Tibial nerve (tissue), 4 donors: ENCODE results near the gene CMSS1. TPM values are rescaled to one million over a fixed set of nuclear protein-coding genes. Genes with fewer than 3 reads are reported as not detected.

Source experiments
- DNase-seq, 2 donors: peaks; one replicate each; pipeline ENCODE4 v3.0.0-alpha.2; 2019; ENCODE audit warnings: low spot score in 2 of 2
- H3K27ac ChIP-seq, 4 donors: fragments of 200-600 bp; sonication (generic) in 3 of 4; one replicate each; pipeline ENCODE4 v1.5.1; 2017 to 2019; ENCODE audit warnings: mild to moderate bottlenecking in 1 of 4
- H3K27me3 ChIP-seq, 2 donors: fragments of 200-600 bp; sonication (generic) in 1 of 2; one replicate each; pipeline versions ENCODE4 v1.5.1 to v1.6.0; 2017 to 2019
- H3K36me3 ChIP-seq, 3 donors: fragments of 200-600 bp; sonication (generic); one replicate each; pipeline ENCODE4 v1.5.1; 2018 to 2019
- H3K4me1 ChIP-seq, 4 donors: fragments of 200-600 bp; sonication (generic) in 3 of 4; one replicate each; pipeline ENCODE4 v1.5.1; 2017 to 2019
- H3K4me3 ChIP-seq, 4 donors: fragments of 200-600 bp; sonication (generic) in 3 of 4; one replicate each; pipeline ENCODE4 v1.5.1; 2017 to 2019; ENCODE audit warnings: mild to moderate bottlenecking in 1 of 4, moderate library complexity in 1 of 4
- H3K9me3 ChIP-seq, 4 donors: fragments of 200-600 bp; sonication (generic) in 3 of 4; one replicate each; pipeline ENCODE4 v1.5.1; 2017 to 2019
- EP300 ChIP-seq, 2 donors: sonication (generic); formaldehyde crosslinking; IDR thresholded peaks; one replicate each; pipeline ENCODE4 v1.6.1; 2017; ENCODE audit warnings: antibody characterized with exemption in 2 of 2, mild to moderate bottlenecking in 1 of 2
- POLR2A ChIP-seq, 2 donors: fragments of 450-650 bp; IDR thresholded peaks; one replicate each; pipeline ENCODE4 v1.6.1; 2017; ENCODE audit warnings: antibody characterized with exemption in 2 of 2, mild to moderate bottlenecking in 2 of 2, moderate library complexity in 2 of 2
- WGBS, 2 donors: methylation state at CpG; one replicate each; pipeline ENCODE4 v1.1.5; 2018; 5-methylcytosine and 5-hydroxymethylcytosine counted together
- total RNA-seq, 4 donors: library from RNA; depleted of rRNA; stranded (reverse); fragments of >200 nt; gene quantifications; one replicate each; pipeline ENCODE4 v1.1.0, GENCODE V29; 2016
- TF ChIP-seq, protein P1 (sequence below), 5 experiments: fragments of 200-600 bp in 3 of 5; fragments of 450-650 bp in 2 of 5; sonication (generic) in 3 of 5; IDR thresholded peaks; one replicate each; pipeline ENCODE4 v1.5.1; 2016 to 2019; ENCODE audit warnings: antibody characterized with exemption in 5 of 5, mild to moderate bottlenecking in 3 of 5, moderate library complexity in 2 of 5

The CMSS1 gene
- total RNA-seq, 4 donors from 2014 or later = 5.5 to 29.1 (median 15.7) TPM

DNA sequence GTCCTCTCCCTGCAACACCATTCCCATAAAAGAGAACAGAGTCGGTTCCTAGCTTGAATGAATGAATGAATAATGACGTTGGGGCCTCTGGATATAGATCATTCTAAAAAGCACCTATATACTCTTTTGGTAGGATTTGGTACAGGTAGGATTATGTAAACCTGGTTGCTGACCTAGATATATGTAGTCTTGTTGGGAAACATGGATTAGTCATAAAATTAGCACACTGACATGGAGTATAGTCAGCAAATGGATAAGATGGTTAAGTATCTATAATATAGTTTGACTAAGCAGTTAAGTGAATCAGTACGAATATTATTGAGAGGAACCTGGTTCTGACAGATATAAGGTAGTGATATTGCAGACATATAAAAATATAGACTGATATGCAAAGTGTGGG, 154.1 kb downstream of the CMSS1 start:
- Histone ChIP-seq H3K4me3 (no peak overlapping the region), H3K27ac (no peak overlapping the region), H3K9me3 (no peaks in the 10 kb centered on the region), H3K4me1 (peaks cover 0 to 4% (median 0%) of the 10 kb centered on the region in 4 donors), H3K36me3 (no peaks in the 10 kb centered on the region), H3K27me3 (no peaks in the 10 kb centered on the region)
- no peak for DNase-seq
- WGBS, 2 donors = 94 to 95% methylated on average over 3 of the region's 3 CpGs
- no peak for TF ChIP-seq POLR2A (IDR thresholded peaks at IDR 0.05)
- TF ChIP-seq EP300 (IDR thresholded peaks at IDR 0.05) = no peak
- TF ChIP-seq, protein P1, sequence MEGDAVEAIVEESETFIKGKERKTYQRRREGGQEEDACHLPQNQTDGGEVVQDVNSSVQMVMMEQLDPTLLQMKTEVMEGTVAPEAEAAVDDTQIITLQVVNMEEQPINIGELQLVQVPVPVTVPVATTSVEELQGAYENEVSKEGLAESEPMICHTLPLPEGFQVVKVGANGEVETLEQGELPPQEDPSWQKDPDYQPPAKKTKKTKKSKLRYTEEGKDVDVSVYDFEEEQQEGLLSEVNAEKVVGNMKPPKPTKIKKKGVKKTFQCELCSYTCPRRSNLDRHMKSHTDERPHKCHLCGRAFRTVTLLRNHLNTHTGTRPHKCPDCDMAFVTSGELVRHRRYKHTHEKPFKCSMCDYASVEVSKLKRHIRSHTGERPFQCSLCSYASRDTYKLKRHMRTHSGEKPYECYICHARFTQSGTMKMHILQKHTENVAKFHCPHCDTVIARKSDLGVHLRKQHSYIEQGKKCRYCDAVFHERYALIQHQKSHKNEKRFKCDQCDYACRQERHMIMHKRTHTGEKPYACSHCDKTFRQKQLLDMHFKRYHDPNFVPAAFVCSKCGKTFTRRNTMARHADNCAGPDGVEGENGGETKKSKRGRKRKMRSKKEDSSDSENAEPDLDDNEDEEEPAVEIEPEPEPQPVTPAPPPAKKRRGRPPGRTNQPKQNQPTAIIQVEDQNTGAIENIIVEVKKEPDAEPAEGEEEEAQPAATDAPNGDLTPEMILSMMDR (IDR thresholded peaks at IDR 0.05) = no peak

DNA sequence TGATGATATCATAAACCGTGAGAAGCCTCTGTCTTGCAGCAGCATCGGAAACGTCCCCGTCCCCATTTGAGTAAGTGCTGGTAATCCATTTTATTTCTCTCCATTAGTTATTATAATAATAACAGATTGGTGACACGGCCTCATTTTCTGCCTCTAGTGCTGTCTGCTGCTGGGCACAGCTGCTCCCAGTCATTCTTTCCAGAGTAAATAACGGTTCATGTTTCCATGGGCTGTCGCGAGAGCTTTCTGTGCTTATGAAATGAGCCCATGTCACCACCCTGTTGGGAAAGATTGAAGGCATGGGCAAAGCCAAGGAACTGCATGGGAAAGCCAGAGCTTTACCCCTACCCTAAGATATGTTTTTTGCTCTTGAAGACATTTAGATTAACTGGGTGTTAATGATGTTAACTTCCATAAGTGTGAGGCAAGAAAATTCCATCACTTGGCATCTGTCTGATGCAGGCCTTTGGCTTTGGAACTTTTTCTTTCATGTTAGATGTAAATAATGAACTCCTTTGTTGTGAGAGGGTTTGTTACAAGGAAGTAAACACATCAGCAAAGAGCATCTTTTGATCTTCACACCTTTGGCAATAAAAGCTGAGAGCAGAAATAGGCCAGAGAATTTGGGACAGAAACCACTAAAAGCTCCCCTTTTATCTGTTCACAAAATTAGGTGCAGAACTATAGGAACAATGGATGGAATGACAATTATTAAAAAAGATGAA, 154.9 kb downstream of the CMSS1 start:
- TF ChIP-seq, protein P1 (IDR thresholded peaks at IDR 0.05) = no peak
- TF ChIP-seq EP300 (IDR thresholded peaks at IDR 0.05) = no peak
- TF ChIP-seq POLR2A (IDR thresholded peaks at IDR 0.05) = no peak
- H3K9me3 ChIP-seq = no peaks in the 10 kb centered on the region
- no peak for DNase-seq
- no peaks in the 10 kb centered on the region for H3K4me1 ChIP-seq
- no peaks in the 10 kb centered on the region for H3K27me3 ChIP-seq
- no peaks in the 10 kb centered on the region for H3K36me3 ChIP-seq
- WGBS, 2 donors = 78 to 85% methylated on average over 8 of the region's 8 CpGs
- no peak overlapping the region for H3K4me3 ChIP-seq
- no peak overlapping the region for H3K27ac ChIP-seq

DNA sequence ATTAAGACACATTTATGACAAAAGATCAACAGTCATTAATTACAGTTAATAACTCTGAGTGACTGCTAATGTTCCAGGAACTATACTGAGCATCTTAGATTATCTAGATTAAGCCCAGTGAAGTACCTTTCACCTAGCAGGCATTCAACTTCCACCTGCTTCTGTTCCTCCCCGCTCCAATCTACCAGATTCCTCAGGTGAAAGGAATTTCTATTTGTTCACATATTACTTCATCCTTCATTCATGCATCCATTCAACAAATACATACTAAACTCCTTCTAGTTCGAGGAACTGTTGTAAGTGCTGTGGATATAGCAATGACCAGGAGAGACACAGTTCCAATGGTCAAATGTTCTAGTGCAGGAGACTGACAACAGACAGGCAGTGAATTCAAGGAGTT, 157.3 kb downstream of the CMSS1 start:
- no peak overlapping the region for H3K27ac ChIP-seq
- H3K4me3 ChIP-seq = no peak overlapping the region
- no peaks in the 10 kb centered on the region for H3K36me3 ChIP-seq
- no peak for DNase-seq
- TF ChIP-seq, protein P1 (IDR thresholded peaks at IDR 0.05) = no peak
- no peak for TF ChIP-seq EP300 (IDR thresholded peaks at IDR 0.05)
- TF ChIP-seq POLR2A (IDR thresholded peaks at IDR 0.05) = no peak
- no peaks in the 10 kb centered on the region for H3K4me1 ChIP-seq
- no peaks in the 10 kb centered on the region for H3K27me3 ChIP-seq
- 94 to 98% methylated on average over 2 of the region's 2 CpGs for WGBS, 2 donors
- H3K9me3 ChIP-seq = no peaks in the 10 kb centered on the region

DNA sequence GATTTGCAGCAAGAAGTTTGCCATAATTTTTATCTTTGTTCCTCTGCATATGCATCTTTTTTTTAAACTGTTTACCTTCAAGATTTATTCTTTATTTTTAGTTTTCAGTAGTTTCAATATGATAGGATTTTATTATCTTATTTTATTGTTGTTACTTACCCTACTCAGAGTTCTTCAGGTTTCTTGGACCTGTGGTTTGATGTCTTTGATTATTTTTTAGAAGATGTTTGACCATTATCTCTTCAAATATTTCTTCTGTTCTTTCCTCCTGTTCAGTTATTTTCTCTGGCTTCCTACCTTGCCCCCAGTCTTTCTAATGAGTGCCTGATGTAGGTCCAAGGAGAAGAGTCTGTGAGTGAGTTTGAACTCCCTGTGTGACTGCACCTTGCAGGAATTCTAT, 158.9 kb downstream of the CMSS1 start:
- Histone ChIP-seq H3K4me3 (no peak overlapping the region), H3K4me1 (no peaks in the 10 kb centered on the region), H3K27me3 (no peaks in the 10 kb centered on the region), H3K36me3 (no peaks in the 10 kb centered on the region), H3K9me3 (no peaks in the 10 kb centered on the region), H3K27ac (no peak overlapping the region)
- TF ChIP-seq EP300 (IDR thresholded peaks at IDR 0.05) (no peak), POLR2A (IDR thresholded peaks at IDR 0.05) (no peak)
- TF ChIP-seq, protein P1 (IDR thresholded peaks at IDR 0.05) = no peak
- no peak for DNase-seq

DNA sequence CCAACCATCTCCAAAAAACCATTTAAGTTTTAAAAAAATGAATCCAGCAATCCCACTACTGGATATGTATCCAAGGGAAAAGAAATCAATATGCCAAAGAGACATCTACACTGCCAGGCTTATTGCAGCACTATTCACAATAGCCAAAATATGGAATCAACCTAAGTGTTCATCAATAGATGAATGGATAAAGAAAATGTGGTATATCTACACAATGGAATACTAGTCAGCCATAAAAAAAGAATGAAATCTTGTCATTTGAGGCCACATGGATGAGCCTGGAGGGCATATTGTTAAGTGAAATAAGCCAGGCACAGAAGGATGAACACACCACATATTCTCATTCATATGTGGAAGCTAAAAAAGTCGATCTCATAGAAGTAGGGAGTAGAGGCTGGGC, 160.6 kb downstream of the CMSS1 start:
- no peak for DNase-seq
- Histone ChIP-seq H3K4me1 (no peaks in the 10 kb centered on the region), H3K36me3 (no peaks in the 10 kb centered on the region), H3K9me3 (no peaks in the 10 kb centered on the region), H3K4me3 (no peak overlapping the region), H3K27ac (no peak overlapping the region), H3K27me3 (no peaks in the 10 kb centered on the region)
- WGBS, 2 donors = 87 to 97% methylated on average over 1 of the region's 1 CpG
- TF ChIP-seq POLR2A (IDR thresholded peaks at IDR 0.05) (no peak), EP300 (IDR thresholded peaks at IDR 0.05) (no peak)
- TF ChIP-seq, protein P1 (IDR thresholded peaks at IDR 0.05) = no peak
